GM21390 (cell line): ENCODE data around the gene FCGR3B.
A peak's percentile ranks its signal among the peaks of the same experiment; 100 is the strongest.
"Not testable (repeated sequence)": the region's sequence is repeated elsewhere in the genome, so short reads cannot be mapped to it uniquely, and the experiment has no call there.

ENCODE experiments used
- ATAC-seq: cut with Tn5 transposase; IDR thresholded peaks from one replicate; pipeline ENCODE4 v1.9.1; 2021; ENCODE audit not compliant: unreplicated experiment

The FCGR3B gene

GRCh38 chr1:161631076-161631475, at the start of gene FCGR3B:
TSS of gene FCGR3B (minus strand) at chr1:161631176. CDS start at chr1:161631094, 82 bp downstream.
- ATAC-seq: no peak

- no peak for ATAC-seq
Measured at GRCh38 chr1:161678500-161678899, 47.5 kb upstream of the FCGR3B start.

GRCh38 chr1:161676958-161677689, 46.1 kb upstream of the FCGR3B start:
- no peak for ATAC-seq

- no peak for ATAC-seq
Measured at GRCh38 chr1:161676441-161676840, 45.5 kb upstream of the FCGR3B start.

GRCh38 chr1:161674908-161675307, 43.9 kb upstream of the FCGR3B start:
- not testable (repeated sequence) for ATAC-seq

GRCh38 chr1:161674447-161674846, 43.5 kb upstream of the FCGR3B start:
- ATAC-seq: not testable (repeated sequence)

- ATAC-seq: not testable (repeated sequence)
Measured at GRCh38 chr1:161673437-161673836, 42.5 kb upstream of the FCGR3B start.

GRCh38 chr1:161671045-161672020, 40.4 kb upstream of the FCGR3B start:
- ATAC-seq: not testable (repeated sequence)

GRCh38 chr1:161664689-161665088, 33.7 kb upstream of the FCGR3B start:
- not testable (repeated sequence) for ATAC-seq

- peak; percentile 20 for ATAC-seq
Measured at GRCh38 chr1:161663569-161663968, 32.6 kb upstream of the FCGR3B start.

GRCh38 chr1:161662684-161663339, 31.8 kb upstream of the FCGR3B start, which contains the start of gene FCGR2B:
TSS of gene FCGR2B (plus strand) at chr1:161663143. CDS start at chr1:161663242, 99 bp downstream.
- peak; percentile 79 for ATAC-seq

- ATAC-seq: not testable (repeated sequence)
Measured at GRCh38 chr1:161661660-161662311, 30.8 kb upstream of the FCGR3B start.

GRCh38 chr1:161658524-161658923, 27.5 kb upstream of the FCGR3B start:
- not testable (repeated sequence) for ATAC-seq

- not testable (repeated sequence) for ATAC-seq
Measured at GRCh38 chr1:161653971-161654370, 23.0 kb upstream of the FCGR3B start.

- ATAC-seq: not testable (repeated sequence)
Measured at GRCh38 chr1:161653541-161653940, 22.6 kb upstream of the FCGR3B start.

- not testable (repeated sequence) for ATAC-seq
Measured at GRCh38 chr1:161647507-161648360, 16.8 kb upstream of the FCGR3B start.

- ATAC-seq: not testable (repeated sequence)
Measured at GRCh38 chr1:161644855-161645254, 13.9 kb upstream of the FCGR3B start.

- ATAC-seq: not testable (repeated sequence)
Measured at GRCh38 chr1:161643481-161644208, 12.7 kb upstream of the FCGR3B start.

- not testable (repeated sequence) for ATAC-seq
Measured at GRCh38 chr1:161642697-161643096, 11.7 kb upstream of the FCGR3B start.
